ENCODE results near the gene CEMP1. TPM values are rescaled to one million over a fixed set of nuclear protein-coding genes. Genes with fewer than 3 reads are reported as not detected.

Gene CEMP1
- total RNA-seq, 1 experiment from 2014 or later = not detected

GRCh38 chr16:2480948-2481347, 50.3 kb downstream of the CEMP1 start:
- H2BK5ac ChIP-seq (ENCODE audit: insufficient read length, low read length) = no peak overlapping the region
- H3K4ac ChIP-seq (ENCODE audit: low read depth, low read length) = no peak overlapping the region
- H2BK20ac ChIP-seq (ENCODE audit: low read depth, low read length, poor library complexity, severe bottlenecking) = no peak overlapping the region
- Mint-ChIP-seq H3K27ac (no peak overlapping the region), H3K9me3 (no peaks in the 10 kb centered on the region), H3K27me3 (ENCODE audit: low read depth) (peaks cover 14% of the 10 kb centered on the region), H3K4me1 (peaks cover 7 to 9% of the 10 kb centered on the region in 2 experiments; a peak in 3 of 4 replicates), H3K36me3 (ENCODE audit: insufficient read depth in 1 of 3, low read depth in 3 of 3) (no peaks in the 10 kb centered on the region; a peak in 1 of 7 replicates), H3K4me3 (no peak overlapping the region)
- H4K5ac ChIP-seq (ENCODE audit: insufficient read length, low read depth, low read length) = no peak overlapping the region
- no peaks in the 10 kb centered on the region for H3K4me1 ChIP-seq (ENCODE audit: insufficient read depth, low read length)
- H3K9ac ChIP-seq (ENCODE audit: extremely low read depth, insufficient read length, low read length) = no peak overlapping the region
- H3K14ac ChIP-seq (ENCODE audit: insufficient read depth, low read length) = no peak overlapping the region
- H3K79me1 ChIP-seq (ENCODE audit: insufficient read depth, low read depth, low read length, poor library complexity, severe bottlenecking) = no peaks in the 10 kb centered on the region
- no peak overlapping the region for H2BK120ac ChIP-seq (ENCODE audit: low read depth, low read length, poor library complexity, severe bottlenecking)
- no peak overlapping the region for H3K27ac ChIP-seq (ENCODE audit: insufficient read length, low read depth, low read length)
- H2AFZ ChIP-seq (ENCODE audit: low read length) = no peak overlapping the region
- no peak overlapping the region for H2BK15ac ChIP-seq (ENCODE audit: low read depth, low read length)
- no peak overlapping the region for H2AK5ac ChIP-seq (ENCODE audit: insufficient read length, low read length)
- no peak overlapping the region for H3K18ac ChIP-seq (ENCODE audit: insufficient read length, low read depth, low read length)
- no peaks in the 10 kb centered on the region for H3K9me3 ChIP-seq (ENCODE audit: control insufficient read depth, low read depth, low read length)
- H3K23me2 ChIP-seq (ENCODE audit: insufficient read length, low read depth, low read length, poor library complexity, severe bottlenecking) = no peaks in the 10 kb centered on the region
- no peak overlapping the region for H3K56ac ChIP-seq (ENCODE audit: insufficient read length, low read depth, low read length)
- no peak overlapping the region for H4K91ac ChIP-seq (ENCODE audit: insufficient read length, low read depth, low read length)
- no peaks in the 10 kb centered on the region; the same call in 1 of the 2 replicates for H3K79me2 ChIP-seq (ENCODE audit: insufficient read depth, low read length)
- H3K23ac ChIP-seq (ENCODE audit: insufficient read length, low read depth, low read length) = no peak overlapping the region
- H4K8ac ChIP-seq (replicated peaks; ENCODE audit: insufficient read length, low read depth, low read length) = no peak overlapping the region
- no peak for DNase-seq
- H2BK12ac ChIP-seq (ENCODE audit: insufficient read length, low read depth, low read length) = no peak overlapping the region
- H3T11ph ChIP-seq (ENCODE audit: low read length) = no peak overlapping the region
- peaks cover 4% of the 10 kb centered on the region for H4K20me1 ChIP-seq (ENCODE audit: control insufficient read depth, insufficient read depth, insufficient read length)
- WGBS (ENCODE audit: extremely low coverage, insufficient read length, low lambda C conversion rate) = no CpG with 5 or more reads among the region's 12 CpGs
- no peaks in the 10 kb centered on the region for H3K27me3 ChIP-seq (ENCODE audit: insufficient read depth, low read length)
- no peak for TF ChIP-seq CTCF (conservative IDR thresholded peaks at IDR 0.05)
- no peak overlapping the region for H3K4me2 ChIP-seq (ENCODE audit: insufficient read depth, insufficient read length, low read length)

Small RNA genes within 50 kb of the gene (microRNA-seq; reads per million reads assigned to microRNA genes)
- not detected for gene MIR3178 (ENCODE audit: borderline microRNAs expressed)

Other genes with a start within 250 kb of the CEMP1 start
- gene ABCA3, start 190.7 kb downstream of the CEMP1 start, total RNA-seq (2021) = 8.0 and 9.5 TPM in 2 replicates
- 61.6 and 62.2 TPM in 2 replicates for gene CCNF, start 102.0 kb downstream of the CEMP1 start, total RNA-seq (2021)
- gene TEDC2, start 71.3 kb downstream of the CEMP1 start, total RNA-seq (2021) = 40.7 and 45.4 TPM in 2 replicates
- 1.3 TPM in 2 replicates for gene NTN3, start 60.1 kb downstream of the CEMP1 start, total RNA-seq (2021)
- 19.0 and 19.8 TPM in 2 replicates for gene TBC1D24, start 56.3 kb downstream of the CEMP1 start, total RNA-seq (2021)
- gene ATP6V0C, start 17.5 kb downstream of the CEMP1 start, total RNA-seq (2021) = 176 and 184 TPM in 2 replicates
- gene AMDHD2, start 11.0 kb downstream of the CEMP1 start, total RNA-seq (2021) = 56.4 and 61.5 TPM in 2 replicates
- gene PDPK1, start 6.6 kb upstream of the CEMP1 start, total RNA-seq (2021) = 32.8 and 34.0 TPM in 2 replicates
- 38.8 and 39.9 TPM in 2 replicates for gene KCTD5, start 151.1 kb upstream of the CEMP1 start, total RNA-seq (2021)
- gene PRSS27, start 188.8 kb upstream of the CEMP1 start, total RNA-seq (2021) = 3.6 and 5.0 TPM in 2 replicates
- gene SRRM2, start 221.2 kb upstream of the CEMP1 start, total RNA-seq (2021) = 667 and 694 TPM in 2 replicates
- gene ELOB, start 245.9 kb upstream of the CEMP1 start, total RNA-seq (2021) = 319 and 331 TPM in 2 replicates